ENCODE data around the gene SS18. TPM values are rescaled to one million over a fixed set of nuclear protein-coding genes. Genes with fewer than 3 reads are reported as not detected.

SS18 gene
- polyA plus RNA-seq, 3 donors from 2014 or later: 25.0 to 50.8 (median 39.6) TPM

GRCh38 chr18:25976554-25976953, 113.9 kb downstream of the SS18 start:
- H3K27me3 Mint-ChIP-seq (ENCODE audit: low read depth in 3 of 3): peaks cover 0 to 12% (median 2%) of the 10 kb centered on the region in 3 donors
- no peak overlapping the region for H3K4me3 Mint-ChIP-seq
- peaks cover 8 to 17% of the 10 kb centered on the region in 2 donors for H3K4me1 Mint-ChIP-seq
- H3K27ac Mint-ChIP-seq: no peak overlapping the region
- H3K36me3 Mint-ChIP-seq: no peaks in the 10 kb centered on the region
- H3K9me3 Mint-ChIP-seq: no peaks in the 10 kb centered on the region
- no peak for DNase-seq

GRCh38 chr18:25974630-25975077, 115.8 kb downstream of the SS18 start:
- no peak for DNase-seq
- Mint-ChIP-seq H3K9me3 (no peaks in the 10 kb centered on the region), H3K36me3 (no peaks in the 10 kb centered on the region), H3K4me1 (peaks cover 8 to 17% of the 10 kb centered on the region in 2 donors), H3K4me3 (no peak overlapping the region), H3K27ac (no peak overlapping the region), H3K27me3 (ENCODE audit: low read depth in 3 of 3) (peaks cover 0 to 19% (median 1%) of the 10 kb centered on the region in 3 donors)

Other genes with a start within 250 kb of the SS18 start
- gene PSMA8, start 43.3 kb upstream of the SS18 start, polyA plus RNA-seq: 1 to 10 TPM in 2 of 3 donors, not detected in 1; 1.4 to 3.2 TPM
- gene TAF4B, start 135.8 kb upstream of the SS18 start, polyA plus RNA-seq: 1 to 10 TPM; 1.0 to 2.4 (median 1.1) TPM